DOHH2 (cell line): Measurements from ENCODE around the gene TIMELESS.
"Not testable (repeated sequence)": the region's sequence is repeated elsewhere in the genome, so short reads cannot be mapped to it uniquely, and the experiment has no call there.

Experiments
- CTCF ChIP-seq: fragments of 200-600 bp; sonication (generic); IDR thresholded peaks from one replicate; pipeline ENCODE4 v1.5.1; 2014; ENCODE audit warnings: antibody characterized with exemption, mild to moderate bottlenecking, low read depth, low read length; ENCODE audit not compliant: poor library complexity, severe bottlenecking
- EZH2phosphoT487 ChIP-seq: fragments of 200-600 bp; sonication (generic); IDR thresholded peaks from 2 replicates; pipeline ENCODE4 v1.6.1; 2017; ENCODE audit warnings: borderline replicate concordance, mild to moderate bottlenecking, antibody characterized with exemption, low read length, moderate library complexity, mixed read lengths

GRCh38 chr12:56494106-56494415, 44.8 kb upstream of the TIMELESS start:
- not testable (repeated sequence) for TF ChIP-seq CTCF, EZH2phosphoT487
